Measurements from ENCODE around the gene FRMD1.

Gene FRMD1

GRCh38 chr6:168016721-168017525 is 62.1 kb downstream of the FRMD1 start:
- ATAC-seq: no peak
- Mint-ChIP-seq H3K4me1 (no peaks in the 10 kb centered on the region), H3K36me3 (ENCODE audit: low read depth) (peaks cover 1% of the 10 kb centered on the region)

GRCh38 chr6:168016176-168016620 is 62.8 kb downstream of the FRMD1 start:
- peaks cover 1% of the 10 kb centered on the region for H3K36me3 Mint-ChIP-seq (ENCODE audit: low read depth)
- DNase-seq (no peak), ATAC-seq (no peak)
- no peak overlapping the region for H3K4me3 Mint-ChIP-seq
- peaks cover 10% of the 10 kb centered on the region for H3K9me3 Mint-ChIP-seq
- H3K4me1 Mint-ChIP-seq: no peaks in the 10 kb centered on the region
- no peak overlapping the region for H3K27ac Mint-ChIP-seq
- H3K27me3 Mint-ChIP-seq: no peaks in the 10 kb centered on the region

More at GRCh38 chr6:168016721-168017525, 62.1 kb downstream of the FRMD1 start:
- no peak overlapping the region for H3K4me3 Mint-ChIP-seq
- peaks cover 3% of the 10 kb centered on the region for H3K9me3 Mint-ChIP-seq
- no peaks in the 10 kb centered on the region for H3K27me3 Mint-ChIP-seq
- H3K27ac Mint-ChIP-seq: no peak overlapping the region
- no peak for DNase-seq

GRCh38 chr6:168015482-168016175 is 63.4 kb downstream of the FRMD1 start:
- Mint-ChIP-seq H3K27ac (no peak overlapping the region), H3K9me3 (peaks cover 16% of the 10 kb centered on the region), H3K27me3 (no peaks in the 10 kb centered on the region), H3K4me1 (no peaks in the 10 kb centered on the region), H3K4me3 (no peak overlapping the region), H3K36me3 (ENCODE audit: low read depth) (peaks cover 1% of the 10 kb centered on the region)
- DNase-seq (no peak), ATAC-seq (no peak)

- peaks cover 1% of the 10 kb centered on the region for H3K36me3 Mint-ChIP-seq (ENCODE audit: low read depth)
- no peak for DNase-seq
- no peaks in the 10 kb centered on the region for H3K4me1 Mint-ChIP-seq
- no peak for ATAC-seq
- peaks cover 21% of the 10 kb centered on the region for H3K9me3 Mint-ChIP-seq
- no peaks in the 10 kb centered on the region for H3K27me3 Mint-ChIP-seq
- H3K4me3 Mint-ChIP-seq: no peak overlapping the region
- no peak overlapping the region for H3K27ac Mint-ChIP-seq
Measured at GRCh38 chr6:168015009-168015408, 64.0 kb downstream of the FRMD1 start.

GRCh38 chr6:168014428-168014827 is 64.6 kb downstream of the FRMD1 start:
- DNase-seq (no peak), ATAC-seq (no peak)
- H3K27me3 Mint-ChIP-seq: no peaks in the 10 kb centered on the region
- no peak overlapping the region for H3K4me3 Mint-ChIP-seq
- no peaks in the 10 kb centered on the region for H3K4me1 Mint-ChIP-seq
- no peak overlapping the region for H3K27ac Mint-ChIP-seq
- H3K9me3 Mint-ChIP-seq: peaks cover 26% of the 10 kb centered on the region
- peaks cover 1% of the 10 kb centered on the region for H3K36me3 Mint-ChIP-seq (ENCODE audit: low read depth)

- H3K27ac Mint-ChIP-seq: no peak overlapping the region
- peaks cover 26% of the 10 kb centered on the region for H3K9me3 Mint-ChIP-seq
- no peak overlapping the region for H3K4me3 Mint-ChIP-seq
- DNase-seq (no peak), ATAC-seq (no peak)
- H3K27me3 Mint-ChIP-seq: no peaks in the 10 kb centered on the region
- H3K36me3 Mint-ChIP-seq (ENCODE audit: low read depth): peaks cover 1% of the 10 kb centered on the region
- H3K4me1 Mint-ChIP-seq: no peaks in the 10 kb centered on the region
Measured at GRCh38 chr6:168013250-168013915, 65.6 kb downstream of the FRMD1 start.

GRCh38 chr6:168012431-168013249 is 66.4 kb downstream of the FRMD1 start:
- Mint-ChIP-seq H3K27me3 (no peaks in the 10 kb centered on the region), H3K4me1 (no peaks in the 10 kb centered on the region), H3K27ac (no peak overlapping the region), H3K4me3 (no peak overlapping the region), H3K36me3 (ENCODE audit: low read depth) (peaks cover 1% of the 10 kb centered on the region), H3K9me3 (peaks cover 26% of the 10 kb centered on the region)
- DNase-seq (no peak), ATAC-seq (no peak)

GRCh38 chr6:168011291-168011690 is 67.7 kb downstream of the FRMD1 start:
- ATAC-seq: no peak
- Mint-ChIP-seq H3K36me3 (ENCODE audit: low read depth) (peaks cover 1% of the 10 kb centered on the region), H3K4me3 (no peak overlapping the region), H3K4me1 (no peaks in the 10 kb centered on the region), H3K27ac (no peak overlapping the region), H3K27me3 (no peaks in the 10 kb centered on the region), H3K9me3 (peaks cover 26% of the 10 kb centered on the region)
- no peak for DNase-seq

GRCh38 chr6:168009331-168009730 is 69.7 kb downstream of the FRMD1 start:
- H3K4me3 Mint-ChIP-seq: no peak overlapping the region
- no peak overlapping the region for H3K27ac Mint-ChIP-seq
- no peak for DNase-seq
- peaks cover 26% of the 10 kb centered on the region for H3K9me3 Mint-ChIP-seq
- ATAC-seq: no peak
- H3K27me3 Mint-ChIP-seq: no peaks in the 10 kb centered on the region
- H3K4me1 Mint-ChIP-seq: no peaks in the 10 kb centered on the region
- H3K36me3 Mint-ChIP-seq (ENCODE audit: low read depth): peaks cover 1% of the 10 kb centered on the region

GRCh38 chr6:168007592-168008338 is 71.2 kb downstream of the FRMD1 start:
- no peaks in the 10 kb centered on the region for H3K36me3 Mint-ChIP-seq (ENCODE audit: low read depth)
- no peak for ATAC-seq
- peaks cover 26% of the 10 kb centered on the region for H3K9me3 Mint-ChIP-seq
- DNase-seq: no peak
- H3K27me3 Mint-ChIP-seq: peaks cover 1% of the 10 kb centered on the region
- H3K4me1 Mint-ChIP-seq: no peaks in the 10 kb centered on the region
- H3K4me3 Mint-ChIP-seq: no peak overlapping the region
- H3K27ac Mint-ChIP-seq: no peak overlapping the region

- H3K4me3 Mint-ChIP-seq: no peak overlapping the region
- H3K27ac Mint-ChIP-seq: no peak overlapping the region
- peaks cover 12% of the 10 kb centered on the region for H3K9me3 Mint-ChIP-seq
- no peaks in the 10 kb centered on the region for H3K4me1 Mint-ChIP-seq
- DNase-seq (no peak), ATAC-seq (no peak)
- H3K36me3 Mint-ChIP-seq (ENCODE audit: low read depth): no peaks in the 10 kb centered on the region
- H3K27me3 Mint-ChIP-seq: peaks cover 1% of the 10 kb centered on the region
Measured at GRCh38 chr6:168005796-168006195, 73.2 kb downstream of the FRMD1 start.

- H3K36me3 Mint-ChIP-seq (ENCODE audit: low read depth): no peaks in the 10 kb centered on the region
- H3K9me3 Mint-ChIP-seq: peaks cover 5% of the 10 kb centered on the region
- DNase-seq (no peak), ATAC-seq (no peak)
- H3K27me3 Mint-ChIP-seq: peaks cover 1% of the 10 kb centered on the region
- no peak overlapping the region for H3K27ac Mint-ChIP-seq
- H3K4me1 Mint-ChIP-seq: no peaks in the 10 kb centered on the region
- H3K4me3 Mint-ChIP-seq: no peak overlapping the region
Measured at GRCh38 chr6:168004945-168005344, 74.1 kb downstream of the FRMD1 start.

GRCh38 chr6:168004023-168004422 is 75.0 kb downstream of the FRMD1 start:
- H3K36me3 Mint-ChIP-seq (ENCODE audit: low read depth): no peaks in the 10 kb centered on the region
- peaks cover 1% of the 10 kb centered on the region for H3K27me3 Mint-ChIP-seq
- no peaks in the 10 kb centered on the region for H3K4me1 Mint-ChIP-seq
- DNase-seq: no peak
- no peaks in the 10 kb centered on the region for H3K9me3 Mint-ChIP-seq
- ATAC-seq: no peak
- H3K4me3 Mint-ChIP-seq: no peak overlapping the region
- no peak overlapping the region for H3K27ac Mint-ChIP-seq
